HG03442 (cell line): ENCODE measurements around the gene SLC35G3.
A peak's percentile ranks its signal among the peaks of the same experiment; 100 is the strongest.
"Not testable (repeated sequence)": the region's sequence is repeated elsewhere in the genome, so short reads cannot be mapped to it uniquely, and the experiment has no call there.

Source experiments
- ATAC-seq: cut with Tn5 transposase; IDR thresholded peaks from one replicate; pipeline ENCODE4 v1.9.1; 2021; ENCODE audit warnings: mild to moderate bottlenecking, moderate library complexity; ENCODE audit not compliant: unreplicated experiment

The SLC35G3 gene

DNA sequence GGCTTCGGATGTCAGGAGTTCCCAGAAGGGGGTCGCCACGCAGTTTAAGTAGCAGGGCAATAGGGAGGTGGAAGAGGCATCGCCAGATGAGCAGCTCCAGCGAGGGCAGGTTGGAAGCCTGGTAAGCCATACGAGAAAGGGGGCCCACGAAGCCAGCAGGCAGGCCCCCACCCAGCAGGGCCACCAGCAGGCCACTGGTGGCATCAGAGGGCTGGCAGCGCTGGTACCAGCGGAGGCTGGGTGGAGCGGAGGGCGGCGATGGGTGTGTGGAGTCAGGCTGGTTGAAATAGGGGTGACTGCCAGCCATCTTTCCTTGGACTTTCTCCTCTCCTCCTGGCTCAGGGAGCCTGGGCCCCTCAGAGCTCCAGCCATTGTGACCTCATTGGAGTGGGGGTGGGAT, at the start of gene SLC35G3:
SLC35G3 (minus strand) TSS at position 393 of the 400 bp plus-strand sequence; CDS start at position 307, 86 bp downstream.
- not testable (repeated sequence) for ATAC-seq

- ATAC-seq: no peak
Measured at GRCh38 chr17:35243561-35244340, 49.6 kb upstream of the SLC35G3 start.

DNA sequence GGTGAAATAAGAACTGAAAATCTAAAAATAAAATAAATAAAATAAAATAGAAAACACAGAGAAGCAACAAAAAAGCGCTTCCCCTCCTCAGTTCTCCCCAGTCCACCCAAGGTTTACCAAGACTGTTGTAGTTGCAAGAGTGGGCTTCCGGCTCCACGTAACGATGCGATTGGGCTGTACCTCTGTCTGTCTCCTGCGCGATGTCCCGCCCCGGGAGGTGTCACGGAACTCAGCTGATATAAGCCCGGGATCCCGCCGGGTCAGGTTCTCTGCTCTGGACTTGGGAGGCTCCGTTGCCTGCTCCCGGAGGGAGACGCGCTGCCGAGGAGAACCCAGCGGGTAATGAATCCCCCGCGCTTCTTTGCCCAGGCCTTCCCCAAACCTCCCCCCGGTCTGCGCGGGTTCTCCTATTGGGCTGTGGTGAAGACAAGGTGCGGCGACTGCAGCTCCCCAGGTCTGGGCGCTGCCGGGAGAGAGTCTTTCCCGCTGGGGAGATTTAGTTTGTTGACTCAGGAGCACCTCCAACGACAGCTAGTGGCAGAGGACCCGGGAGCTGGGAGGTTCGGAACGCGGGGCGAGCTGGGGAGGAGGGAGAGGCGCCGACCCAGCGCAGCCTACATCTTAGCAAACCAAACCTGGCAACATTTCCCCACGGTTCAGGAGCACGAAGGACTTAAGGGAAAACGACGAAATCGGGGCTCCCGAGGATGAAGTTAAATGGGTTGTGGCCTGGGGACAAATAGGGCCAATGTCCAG, 48.8 kb upstream of the SLC35G3 start, which contains the start of gene SLFN5:
SLFN5 (plus strand) TSS at position 268 of the 756 bp plus-strand sequence. CDS start 15,619 bp downstream, outside the sequence.
- peak; percentile 76 for ATAC-seq

- peak; percentile 43 for ATAC-seq
Measured at GRCh38 chr17:35242158-35242804, 48.1 kb upstream of the SLC35G3 start.

DNA sequence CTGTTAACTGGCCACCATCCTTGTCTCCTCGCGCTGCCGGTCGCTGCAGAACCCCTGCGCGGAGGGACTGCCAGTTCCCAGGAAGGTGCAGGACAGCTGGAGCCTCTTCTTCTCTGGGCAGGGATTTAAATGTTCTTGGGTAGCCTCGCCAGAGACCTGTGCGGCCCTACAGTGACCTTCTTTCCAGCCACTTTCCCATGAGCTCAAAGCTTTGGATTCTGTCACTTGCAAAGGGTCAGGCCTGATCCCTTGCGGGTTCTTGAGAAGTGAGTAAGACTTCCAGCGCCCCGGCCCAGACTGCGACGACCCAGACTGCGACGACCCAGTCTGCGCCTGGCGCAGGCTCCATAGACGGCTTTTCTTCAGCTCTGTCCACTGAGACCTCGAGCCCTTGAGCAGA, 47.3 kb upstream of the SLC35G3 start:
- ATAC-seq: no peak

DNA sequence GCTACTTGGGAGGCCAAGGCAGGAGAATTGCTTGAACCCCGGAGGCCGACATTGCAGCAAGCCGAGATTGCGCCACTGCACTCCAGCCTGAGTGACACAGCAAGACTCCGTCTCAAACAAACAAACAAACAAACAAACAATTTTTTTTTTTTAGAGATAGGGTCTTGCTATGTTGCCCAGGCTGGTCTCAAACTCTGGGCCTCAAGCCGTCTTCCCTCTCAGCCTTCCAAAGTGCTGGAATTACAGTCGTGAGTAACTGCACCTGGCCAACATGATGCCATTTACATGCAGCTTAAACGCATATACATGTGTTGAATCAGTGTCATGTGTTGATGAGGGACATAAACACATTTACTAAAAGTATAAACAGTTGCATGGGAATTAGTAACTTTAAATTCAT, 46.7 kb upstream of the SLC35G3 start:
- ATAC-seq: no peak

DNA sequence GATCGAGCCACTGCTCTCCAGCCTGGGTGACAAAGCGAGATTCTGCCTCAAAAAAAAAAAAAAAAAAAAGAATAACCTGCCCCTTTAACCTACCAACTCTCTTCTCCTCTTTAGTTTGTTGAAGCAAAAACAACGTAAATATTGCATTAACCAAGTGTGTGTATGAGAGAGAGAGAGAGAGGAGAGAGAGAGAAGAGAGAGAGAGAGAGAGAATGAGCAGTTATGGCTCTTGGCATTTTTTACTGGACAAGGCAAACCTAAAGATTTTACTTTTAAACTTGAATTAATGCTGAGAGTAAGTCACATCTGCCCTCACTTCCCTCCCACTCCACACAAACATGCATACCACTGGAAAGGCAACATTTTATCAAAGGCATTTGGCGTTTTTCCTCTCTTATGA, 45.6 kb upstream of the SLC35G3 start:
- no peak for ATAC-seq

GRCh38 chr17:35238821-35239220, 44.6 kb upstream of the SLC35G3 start:
- ATAC-seq: no peak

DNA sequence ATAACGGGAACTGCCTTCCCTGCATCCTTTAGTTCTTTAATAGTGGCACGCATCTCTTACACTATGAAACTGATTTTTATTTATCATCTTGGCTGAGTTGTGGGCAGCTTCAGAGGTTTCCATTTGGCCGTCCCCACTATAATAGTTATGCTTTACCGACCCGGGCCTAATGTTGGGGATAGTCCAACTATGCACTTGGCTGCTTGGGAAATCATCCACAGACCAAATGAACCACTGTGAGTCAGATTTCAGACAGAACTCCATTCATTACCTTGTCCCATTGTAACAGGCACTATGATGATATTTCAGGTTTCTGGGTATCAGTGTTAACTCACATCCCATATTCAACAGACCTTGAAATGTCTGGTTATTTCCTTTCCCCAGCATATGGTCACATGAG, 42.6 kb upstream of the SLC35G3 start:
- ATAC-seq: no peak

GRCh38 chr17:35235917-35236316, 41.7 kb upstream of the SLC35G3 start:
- ATAC-seq: no peak

- ATAC-seq: no peak
Measured at GRCh38 chr17:35235289-35235688, 41.1 kb upstream of the SLC35G3 start.

- ATAC-seq: not testable (repeated sequence)
Measured at GRCh38 chr17:35234315-35234714, 40.1 kb upstream of the SLC35G3 start.

DNA sequence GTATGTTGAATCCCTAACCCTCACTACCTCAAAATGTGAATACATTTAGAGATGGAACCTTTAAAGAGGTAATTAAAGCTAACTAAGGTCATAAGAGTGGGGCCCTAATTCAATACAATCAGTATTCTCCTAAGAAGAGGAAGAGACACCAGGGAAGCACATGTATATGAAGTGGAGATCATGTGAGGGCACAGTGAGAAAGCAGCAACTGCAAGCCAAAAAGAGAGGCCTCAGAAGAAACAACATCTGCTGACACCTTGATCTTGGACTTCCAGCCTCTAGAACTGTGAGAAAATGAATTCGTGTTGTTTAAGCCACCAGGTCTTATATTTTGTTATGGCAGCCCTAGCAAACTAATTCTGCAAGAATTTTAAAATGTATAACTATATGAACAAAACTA, 35.4 kb upstream of the SLC35G3 start:
- ATAC-seq: no peak

DNA sequence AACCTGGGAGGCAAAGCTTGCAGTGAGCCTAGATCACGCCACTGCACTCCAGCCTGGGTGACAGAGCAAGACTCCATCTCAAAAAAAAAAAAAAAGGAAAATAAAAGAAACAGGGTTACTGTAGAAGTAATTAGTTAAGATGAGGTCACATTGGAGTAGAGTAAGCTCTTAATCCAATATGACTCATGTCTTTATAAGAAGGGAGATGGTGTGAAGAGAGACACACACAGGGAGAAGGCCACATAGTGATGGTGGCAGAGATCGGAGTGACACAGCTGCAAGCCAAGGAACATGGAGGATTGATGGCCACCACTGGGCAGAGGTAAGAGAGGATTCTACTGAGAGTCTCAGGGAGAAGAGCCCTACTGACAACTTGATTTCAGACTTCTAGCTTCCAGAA, 33.4 kb upstream of the SLC35G3 start:
- ATAC-seq: no peak

GRCh38 chr17:35224436-35224835, 30.2 kb upstream of the SLC35G3 start:
- ATAC-seq: no peak

DNA sequence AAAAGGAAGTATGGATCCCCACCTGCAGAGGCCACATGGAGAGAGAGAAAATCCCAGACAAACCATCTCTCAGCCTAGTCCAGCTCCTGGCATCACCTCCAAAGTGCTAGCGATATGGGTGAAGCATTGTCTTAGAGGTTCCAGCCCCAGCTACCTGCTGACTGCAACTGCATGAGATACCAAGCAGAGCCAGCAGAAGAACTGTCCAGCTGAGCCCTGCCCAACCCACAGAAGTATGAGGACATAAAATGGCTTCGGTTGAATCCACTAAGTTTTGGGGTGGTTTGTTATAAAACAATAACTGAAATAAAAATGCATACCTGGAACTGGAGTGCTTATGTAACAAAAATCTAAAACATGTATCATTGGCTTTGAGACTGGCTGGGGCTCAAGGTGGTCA, 28.3 kb upstream of the SLC35G3 start:
- ATAC-seq: no peak

- no peak for ATAC-seq
Measured at GRCh38 chr17:35218915-35219314, 24.7 kb upstream of the SLC35G3 start.

DNA sequence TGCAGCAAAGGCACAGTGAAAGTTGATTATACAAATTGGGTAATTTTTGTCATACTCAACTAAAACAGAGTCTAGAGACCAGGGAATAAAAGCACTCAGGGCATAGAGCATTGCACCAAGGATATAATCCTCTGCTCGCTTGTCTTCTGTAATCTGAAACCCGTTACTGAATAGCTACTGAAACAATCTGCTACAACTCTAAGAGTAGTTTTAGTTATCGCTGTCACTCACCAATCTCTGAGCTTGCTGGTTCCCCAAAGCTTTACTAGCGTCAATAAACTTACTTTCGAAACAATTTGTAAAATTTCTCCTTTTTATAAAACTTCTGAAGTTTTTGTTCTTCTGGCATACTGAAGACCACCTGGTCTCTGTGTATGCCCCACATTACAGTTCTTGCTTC, 22.9 kb upstream of the SLC35G3 start:
- no peak for ATAC-seq

- no peak for ATAC-seq
Measured at GRCh38 chr17:35214631-35215273, 20.6 kb upstream of the SLC35G3 start.

- ATAC-seq: no peak
Measured at GRCh38 chr17:35214192-35214591, 20.0 kb upstream of the SLC35G3 start.

GRCh38 chr17:35213412-35213940, 19.3 kb upstream of the SLC35G3 start:
- no peak for ATAC-seq
